ENCODE data around the gene DMXL1.
"Not testable (repeated sequence)": the region's sequence is repeated elsewhere in the genome, so short reads cannot be mapped to it uniquely, and the experiment has no call there.

Gene DMXL1

GRCh38 chr5:119220576-119221197 lies 149.8 kb downstream of the DMXL1 start:
- Histone ChIP-seq H3K27me3 (no peaks in the 10 kb centered on the region), H4K20me1 (no peaks in the 10 kb centered on the region), H3K36me3 (peaks cover 10 to 89% (median 42%) of the 10 kb centered on the region in 11 experiments; a peak in 21 of 22 replicates), H3K4me3 (no peak overlapping the region), H3K27ac (no peak overlapping the region), H3K9ac (no peak overlapping the region), H3K4me2 (no peak overlapping the region), H3K4me1 (peaks cover 0 to 6% (median 0%) of the 10 kb centered on the region in 10 experiments; a peak in 1 of 20 replicates), H3K9me3 (replicated peaks in 1 of 11) (no peaks in the 10 kb centered on the region)
- no peak for TF ChIP-seq Cebpa-rat (IDR thresholded peaks at IDR 0.05)

GRCh38 chr5:119221330-119221729 lies 150.4 kb downstream of the DMXL1 start:
- no peak overlapping the region for H3K27ac ChIP-seq
- peaks cover 10 to 89% (median 43%) of the 10 kb centered on the region in 11 experiments; a peak in 20 of 22 replicates for H3K36me3 ChIP-seq
- H3K4me3 ChIP-seq: no peak overlapping the region

GRCh38 chr5:119229950-119230349 lies 159.1 kb downstream of the DMXL1 start:
- no peaks in the 10 kb centered on the region for H3K27me3 ChIP-seq

More at GRCh38 chr5:119221330-119221729, 150.4 kb downstream of the DMXL1 start:
- peaks cover 0 to 6% (median 0%) of the 10 kb centered on the region in 10 experiments; a peak in 1 of 20 replicates for H3K4me1 ChIP-seq
- no peak overlapping the region for H3K4me2 ChIP-seq
- no peak for TF ChIP-seq Cebpa-rat (IDR thresholded peaks at IDR 0.05)
- H3K27me3 ChIP-seq: no peaks in the 10 kb centered on the region
- H4K20me1 ChIP-seq: no peaks in the 10 kb centered on the region
- H3K9me3 ChIP-seq (replicated peaks in 1 of 11): no peaks in the 10 kb centered on the region
- H3K9ac ChIP-seq: no peak overlapping the region

GRCh38 chr5:119238265-119239118 lies 167.6 kb downstream of the DMXL1 start:
- no peak overlapping the region for H3K9ac ChIP-seq
- H3K4me3 ChIP-seq: no peak overlapping the region
- H3K36me3 ChIP-seq: peaks cover 19 to 93% (median 33%) of the 10 kb centered on the region in 11 experiments; a peak in 19 of 22 replicates
- no peak overlapping the region for H3K27ac ChIP-seq
- no peaks in the 10 kb centered on the region for H3K9me3 ChIP-seq (replicated peaks in 1 of 11)
- H3K4me2 ChIP-seq: no peak overlapping the region
- no peaks in the 10 kb centered on the region for H3K4me1 ChIP-seq
- H4K20me1 ChIP-seq: no peaks in the 10 kb centered on the region
- no peaks in the 10 kb centered on the region for H3K27me3 ChIP-seq
- no peak for TF ChIP-seq Cebpa-rat (IDR thresholded peaks at IDR 0.05)

More at GRCh38 chr5:119229950-119230349, 159.1 kb downstream of the DMXL1 start:
- H3K27ac ChIP-seq: no peak overlapping the region
- H3K9me3 ChIP-seq (replicated peaks in 1 of 11): no peaks in the 10 kb centered on the region
- peaks cover 15 to 91% (median 49%) of the 10 kb centered on the region in 11 experiments; a peak in 20 of 22 replicates for H3K36me3 ChIP-seq
- H3K4me1 ChIP-seq: no peaks in the 10 kb centered on the region
- no peaks in the 10 kb centered on the region for H4K20me1 ChIP-seq
- TF ChIP-seq Cebpa-rat (IDR thresholded peaks at IDR 0.05): no peak
- no peak overlapping the region for H3K9ac ChIP-seq
- H3K4me3 ChIP-seq: no peak overlapping the region
- H3K4me2 ChIP-seq: no peak overlapping the region

GRCh38 chr5:119239119-119239417 lies 168.2 kb downstream of the DMXL1 start:
- Histone ChIP-seq H3K27ac (no peak overlapping the region), H3K9ac (no peak overlapping the region), H3K4me3 (no peak overlapping the region), H3K36me3 (peaks cover 14 to 91% (median 28%) of the 10 kb centered on the region in 11 experiments; a peak in 19 of 22 replicates), H4K20me1 (no peaks in the 10 kb centered on the region), H3K4me1 (no peaks in the 10 kb centered on the region), H3K9me3 (replicated peaks in 1 of 11) (no peaks in the 10 kb centered on the region), H3K4me2 (no peak overlapping the region), H3K27me3 (no peaks in the 10 kb centered on the region)
- no peak for TF ChIP-seq Cebpa-rat (IDR thresholded peaks at IDR 0.05)

- H3K9me3 ChIP-seq (replicated peaks in 1 of 11); H3K4me3 ChIP-seq; H3K27me3 ChIP-seq; H3K4me2 ChIP-seq; H3K27ac ChIP-seq; H3K4me1 ChIP-seq; H4K20me1 ChIP-seq; H3K9ac ChIP-seq: not testable (repeated sequence)
- peaks cover 9 to 90% (median 22%) of the 10 kb centered on the region in 11 experiments; a peak in 18 of 22 replicates for H3K36me3 ChIP-seq
Observed at GRCh38 chr5:119239826-119240225, 168.9 kb downstream of the DMXL1 start.

- Histone ChIP-seq H4K20me1 (no peaks in the 10 kb centered on the region), H3K27me3 (no peaks in the 10 kb centered on the region), H3K4me1 (no peaks in the 10 kb centered on the region), H3K4me3 (no peak overlapping the region), H3K9ac (no peak overlapping the region), H3K4me2 (no peak overlapping the region), H3K36me3 (peaks cover 4 to 86% (median 23%) of the 10 kb centered on the region in 11 experiments; a peak in 15 of 22 replicates), H3K27ac (no peak overlapping the region), H3K9me3 (replicated peaks in 1 of 11) (no peaks in the 10 kb centered on the region)
- no peak for TF ChIP-seq Cebpa-rat (IDR thresholded peaks at IDR 0.05)
Observed at GRCh38 chr5:119243888-119244287, 173.0 kb downstream of the DMXL1 start.

GRCh38 chr5:119250946-119251901 lies 180.3 kb downstream of the DMXL1 start:
- H3K4me1 ChIP-seq: no peaks in the 10 kb centered on the region
- H3K4me3 ChIP-seq: no peak overlapping the region
- H3K9me3 ChIP-seq (replicated peaks in 1 of 11): peaks cover 30 to 38% (median 33%) of the 10 kb centered on the region in 11 experiments
- H3K27me3 ChIP-seq: no peaks in the 10 kb centered on the region
- H4K20me1 ChIP-seq: no peaks in the 10 kb centered on the region
- no peak overlapping the region for H3K4me2 ChIP-seq
- no peak overlapping the region for H3K9ac ChIP-seq
- H3K27ac ChIP-seq: no peak overlapping the region
- TF ChIP-seq Cebpa-rat (IDR thresholded peaks at IDR 0.05): 0 out of 22 replicates have a peak, but pooled peaks of 1 of the 11 experiments have one; percentile 12
- H3K36me3 ChIP-seq: peaks cover 14 to 63% (median 25%) of the 10 kb centered on the region in 11 experiments; a peak in 18 of 22 replicates
